T-cell (primary cell): ENCODE data around the gene COL18A1. TPM values are rescaled to one million over a fixed set of nuclear protein-coding genes. Genes with fewer than 3 reads are reported as not detected.
A peak's percentile ranks its signal among the peaks of the same experiment; 100 is the strongest.

Experiments used
- ATAC-seq, 4 experiments: fragments of 200-7000 bp in 3 of 4; fragments of 150-1000 bp in 1 of 4; cut with Tn5 transposase; replicated peaks in 1 of 4; 1 replicate in 3 of 4; 2 replicates in 1 of 4; pipeline ENCODE4 v1.10.0; 2021; ENCODE audit warnings: moderate library complexity in 3 of 4, mild to moderate bottlenecking in 2 of 4, moderate number of reproducible peaks in 1 of 4
- CTCF ChIA-PET, 2 donors: fragments of 300-600 bp; sonication (Branson Sonifier 250); formaldehyde crosslinking; loops; one replicate each; lab custom pipeline; 2022; ENCODE audit warnings: antibody characterized with exemption in 2 of 2; lab: Charles Lee
- POLR2A ChIA-PET, 2 donors: fragments of 300-600 bp; sonication (Branson Sonifier 250); formaldehyde crosslinking; loops; one replicate each; lab custom pipeline; 2022; ENCODE audit warnings: antibody characterized with exemption in 2 of 2; lab: Charles Lee
- DNase-seq, 35 experiments: peaks; one replicate each; pipeline versions ENCODE4 v3.0.0 to v3.0.0-alpha.2; 2013 to 2023
- H3K27ac ChIP-seq: one replicate; pipeline ENCODE4 v1.5.1; 2013; ENCODE audit warnings: low read length
- H3K27me3 ChIP-seq, 2 experiments: replicated peaks in 1 of 2; 1 replicate in 1 of 2; 2 replicates in 1 of 2; pipeline versions ENCODE4 v1.6.1 to v1.7.0; 2013; ENCODE audit warnings: low read length in 1 of 2, mixed read lengths in 1 of 2; ENCODE audit not compliant: control insufficient read depth in 2 of 2, insufficient read depth in 2 of 2; ENCODE audit errors: extremely low read depth in 1 of 2
- H3K36me3 ChIP-seq, 2 donors: 1 replicate in 1 of 2; 2 replicates in 1 of 2; pipeline versions ENCODE4 v1.6.1 to v1.7.0; 2013; ENCODE audit warnings: low read length in 1 of 2; ENCODE audit not compliant: control insufficient read depth in 2 of 2, insufficient read depth in 1 of 2; ENCODE audit errors: extremely low read depth in 1 of 2
- H3K4me1 ChIP-seq, 2 experiments: 1 replicate in 1 of 2; 2 replicates in 1 of 2; pipeline versions ENCODE4 v1.6.1 to v1.7.0; 2013; ENCODE audit warnings: low read length in 2 of 2, mixed read lengths in 1 of 2; ENCODE audit not compliant: insufficient read depth in 2 of 2, control insufficient read depth in 1 of 2; ENCODE audit errors: extremely low read depth in 1 of 2
- H3K4me3 ChIP-seq, 2 donors: 1 replicate in 1 of 2; 2 replicates in 1 of 2; pipeline versions ENCODE4 v1.5.1 to v1.7.0; 2013; ENCODE audit warnings: mild to moderate bottlenecking in 2 of 2, low read length in 1 of 2, moderate library complexity in 1 of 2; ENCODE audit not compliant: control insufficient read depth in 1 of 2; ENCODE audit errors: extremely low read depth in 1 of 2
- H3K9me3 ChIP-seq: 2 replicates; pipeline ENCODE4 v1.7.0; 2013
- H3K27ac Mint-ChIP-seq, 2 donors: one replicate each; pipeline ENCODE4 v1.8.0; 2020 to 2021; ENCODE audit warnings: mild to moderate bottlenecking in 2 of 2, mixed read lengths in 2 of 2
- H3K27me3 Mint-ChIP-seq, 2 donors: one replicate each; pipeline ENCODE4 v1.8.0; 2021 to 2022; ENCODE audit warnings: mixed read lengths in 2 of 2
- H3K36me3 Mint-ChIP-seq: one replicate; pipeline ENCODE4 v1.8.0; 2021; ENCODE audit warnings: mixed read lengths
- H3K4me1 Mint-ChIP-seq, 3 donors: one replicate each; pipeline ENCODE4 v1.8.0; 2020 to 2022; ENCODE audit warnings: mixed read lengths in 3 of 3, mild to moderate bottlenecking in 1 of 3
- H3K4me3 Mint-ChIP-seq, 3 donors: one replicate each; pipeline ENCODE4 v1.8.0; 2020 to 2022; ENCODE audit warnings: mild to moderate bottlenecking in 3 of 3, mixed read lengths in 3 of 3, moderate library complexity in 3 of 3
- H3K9me3 Mint-ChIP-seq, 3 donors: one replicate each; pipeline ENCODE4 v1.8.0; 2020 to 2022; ENCODE audit warnings: mixed read lengths in 3 of 3
- WGBS: methylation state at CpG from one replicate; pipeline ENCODE4 v1.1.5; 2013; ENCODE audit warnings: missing lambda C conversion rate; ENCODE audit not compliant: insufficient coverage; 5-methylcytosine and 5-hydroxymethylcytosine counted together
- total RNA-seq, 35 experiments: library from RNA in 6 of 35; stranded (reverse) in 6 of 35; fragments of 120-200 nt in 1 of 35; gene quantifications; one replicate each; pipeline versions ENCODE4 v1.2.1 to v1.2.4 and lab custom pipeline; 2013 to 2026

COL18A1 gene
- total RNA-seq, 5 donors from 2014 or later (not counting 1 experiment from before 2014, with no cell fraction given) = 7.2 to 53.8 (median 10.5) TPM

DNA sequence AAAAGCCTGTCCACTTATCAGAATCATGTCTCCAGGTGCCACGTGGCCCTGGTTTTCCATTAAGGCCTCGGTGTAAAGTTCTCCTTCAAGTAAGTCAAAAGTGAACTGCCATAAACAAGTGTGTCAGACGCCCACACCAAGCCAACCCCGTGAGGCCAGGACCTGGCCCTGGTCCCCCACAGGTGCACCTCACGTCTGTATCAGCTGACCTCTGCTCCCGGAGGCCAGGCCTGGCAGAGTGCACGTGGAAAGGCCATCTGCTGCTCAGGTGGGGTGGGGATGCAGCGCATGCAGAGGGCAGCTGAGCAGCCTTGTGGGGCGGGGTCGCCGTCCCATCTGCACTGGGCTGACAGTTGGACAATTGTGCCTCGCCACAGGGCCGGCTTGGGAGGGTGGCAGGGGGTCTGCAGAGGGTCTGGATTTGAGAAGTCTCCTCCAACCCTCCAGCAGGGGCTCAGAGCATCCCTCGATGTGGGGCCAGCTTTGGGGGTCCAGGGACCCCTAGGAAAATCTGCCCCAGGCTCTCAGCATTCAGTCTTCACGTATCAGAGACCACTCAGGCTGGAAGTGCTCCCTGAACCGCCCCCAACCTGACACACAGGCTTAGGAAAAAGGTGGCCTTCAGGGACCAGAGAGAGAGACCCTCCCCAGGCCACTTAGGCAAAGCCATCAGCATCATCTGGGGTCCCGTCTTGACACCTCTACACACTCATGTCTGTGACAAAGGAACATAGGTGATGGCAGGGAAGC, 134.3 kb downstream of the COL18A1 start:
- no peak overlapping the region for H3K4me3 Mint-ChIP-seq
- CTCF ChIA-PET = interaction anchor here in 1 of 2 donors (0.5 to 0.6 kb wide), 2 partner anchors 24 to 751 kb away, joined by 3 to 5 read pairs; no protein-coding TSS in a partner anchor
- H3K27ac Mint-ChIP-seq = no peak overlapping the region
- WGBS = 78% methylated on average over 6 of the region's 17 CpGs
- DNase-seq = no peak
- H3K4me3 ChIP-seq = no peak overlapping the region
- no peak for ATAC-seq
- no peaks in the 10 kb centered on the region for H3K36me3 ChIP-seq
- no peaks in the 10 kb centered on the region for H3K9me3 Mint-ChIP-seq
- no peak overlapping the region for H3K27ac ChIP-seq
- POLR2A ChIA-PET = interaction anchor here in 1 of 2 donors (0.7 kb wide), 1 partner anchor 316 kb away, joined by 3 read pairs; no protein-coding TSS in a partner anchor
- peaks cover 4 to 22% (median 19%) of the 10 kb centered on the region in 3 donors for H3K4me1 Mint-ChIP-seq
- H3K9me3 ChIP-seq = no peaks in the 10 kb centered on the region
- H3K36me3 Mint-ChIP-seq = peaks cover 3% of the 10 kb centered on the region
- H3K27me3 ChIP-seq = no peaks in the 10 kb centered on the region
- no peaks in the 10 kb centered on the region for H3K27me3 Mint-ChIP-seq
- peaks cover 13 to 24% of the 10 kb centered on the region in 2 experiments for H3K4me1 ChIP-seq

DNA sequence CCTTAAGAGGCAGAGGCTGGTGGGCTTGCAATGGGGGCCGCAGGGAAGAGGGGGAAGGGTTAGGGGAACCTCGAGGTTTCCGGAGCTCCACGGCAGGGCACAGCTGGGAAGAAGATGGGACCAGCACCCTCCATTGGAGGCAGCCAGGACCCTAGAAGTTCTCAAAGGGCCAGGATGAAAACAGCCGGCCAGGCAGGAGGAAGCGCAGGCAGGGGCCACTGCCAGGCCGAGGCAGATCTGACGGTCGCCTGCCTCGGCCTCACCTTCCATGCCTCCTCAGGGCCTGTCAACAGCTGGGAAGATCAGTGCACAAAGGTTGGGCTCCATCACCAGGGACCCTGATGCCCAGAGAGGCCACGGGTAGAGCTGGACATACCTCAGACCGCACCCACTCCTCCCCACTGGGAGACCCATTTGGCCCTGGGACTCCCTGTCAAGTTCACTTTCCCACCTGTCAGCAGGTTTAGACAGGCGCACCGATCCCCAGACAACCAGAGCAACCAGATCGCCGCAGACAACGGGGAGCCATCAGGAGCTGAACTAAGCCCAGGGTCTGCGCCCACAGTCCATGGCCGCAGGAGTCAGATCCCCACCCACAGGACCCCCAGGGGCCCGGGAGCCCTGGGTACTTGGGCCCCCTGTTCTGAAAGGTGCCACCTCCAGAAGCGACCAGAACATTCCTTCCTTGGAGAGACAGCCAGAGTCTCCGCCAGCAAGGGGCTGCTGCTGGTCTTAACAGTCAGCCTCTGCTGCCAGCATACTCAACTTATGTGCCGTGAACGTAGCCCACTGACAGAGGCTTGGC, 135.0 kb downstream of the COL18A1 start:
- Histone ChIP-seq H3K27me3 (no peaks in the 10 kb centered on the region), H3K36me3 (no peaks in the 10 kb centered on the region), H3K4me3 (no peak overlapping the region), H3K4me1 (peaks cover 13 to 24% of the 10 kb centered on the region in 2 experiments), H3K27ac (no peak overlapping the region), H3K9me3 (no peaks in the 10 kb centered on the region)
- ChIA-PET POLR2A (interaction anchor here in 1 of 2 donors (0.7 kb wide), 1 partner anchor 315 kb away, joined by 3 read pairs; no protein-coding TSS in a partner anchor), CTCF (interaction anchor here in 1 of 2 donors (0.6 kb wide), 1 partner anchor 24 kb away, joined by 3 read pairs; no protein-coding TSS in a partner anchor)
- H3K27me3 Mint-ChIP-seq = no peaks in the 10 kb centered on the region
- H3K36me3 Mint-ChIP-seq = peaks cover 3% of the 10 kb centered on the region
- ATAC-seq (no peak), DNase-seq (peak in 1 of 35 experiments; percentile 1)
- H3K4me1 Mint-ChIP-seq = peaks cover 4 to 19% (median 18%) of the 10 kb centered on the region in 3 donors
- H3K27ac Mint-ChIP-seq = no peak overlapping the region
- 89% methylated on average over 21 of the region's 24 CpGs for WGBS
- no peaks in the 10 kb centered on the region for H3K9me3 Mint-ChIP-seq
- peak overlapping the region; percentile 66 to 81 (median 77) for H3K4me3 Mint-ChIP-seq

DNA sequence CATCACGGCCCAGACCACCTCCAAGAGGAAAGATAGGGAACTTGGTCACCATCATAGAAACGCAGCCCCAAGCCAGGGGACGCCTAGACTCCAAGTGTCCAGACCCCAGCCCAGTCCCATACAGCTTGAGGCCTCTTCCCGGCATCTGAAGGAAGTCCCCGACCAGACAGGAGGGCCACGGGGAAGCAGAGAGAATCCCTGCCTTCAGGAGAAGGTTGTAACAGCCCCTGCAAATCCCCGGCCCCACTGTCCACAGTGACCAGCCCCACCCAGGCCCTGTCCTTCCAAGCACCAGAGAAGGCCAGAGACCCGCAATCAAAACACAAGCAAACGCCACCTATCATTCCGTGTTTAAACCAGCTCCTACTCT, 135.6 kb downstream of the COL18A1 start:
- Histone ChIP-seq H3K27me3 (no peaks in the 10 kb centered on the region), H3K4me3 (no peak overlapping the region), H3K36me3 (no peaks in the 10 kb centered on the region), H3K4me1 (peaks cover 13 to 24% of the 10 kb centered on the region in 2 experiments), H3K9me3 (no peaks in the 10 kb centered on the region), H3K27ac (no peak overlapping the region)
- CTCF ChIA-PET = no interaction called here
- no peaks in the 10 kb centered on the region for H3K9me3 Mint-ChIP-seq
- POLR2A ChIA-PET = no interaction called here
- H3K27ac Mint-ChIP-seq = peak overlapping the region; percentile 61 to 73
- no peak for ATAC-seq
- DNase-seq = peak in 2 of 35 experiments; percentile 2 to 4
- peak overlapping the region; percentile 66 to 81 (median 77) for H3K4me3 Mint-ChIP-seq
- peaks cover 4 to 16% (median 16%) of the 10 kb centered on the region in 3 donors for H3K4me1 Mint-ChIP-seq
- 82% methylated on average over 6 of the region's 10 CpGs for WGBS
- no peaks in the 10 kb centered on the region for H3K27me3 Mint-ChIP-seq
- peaks cover 3% of the 10 kb centered on the region for H3K36me3 Mint-ChIP-seq

DNA sequence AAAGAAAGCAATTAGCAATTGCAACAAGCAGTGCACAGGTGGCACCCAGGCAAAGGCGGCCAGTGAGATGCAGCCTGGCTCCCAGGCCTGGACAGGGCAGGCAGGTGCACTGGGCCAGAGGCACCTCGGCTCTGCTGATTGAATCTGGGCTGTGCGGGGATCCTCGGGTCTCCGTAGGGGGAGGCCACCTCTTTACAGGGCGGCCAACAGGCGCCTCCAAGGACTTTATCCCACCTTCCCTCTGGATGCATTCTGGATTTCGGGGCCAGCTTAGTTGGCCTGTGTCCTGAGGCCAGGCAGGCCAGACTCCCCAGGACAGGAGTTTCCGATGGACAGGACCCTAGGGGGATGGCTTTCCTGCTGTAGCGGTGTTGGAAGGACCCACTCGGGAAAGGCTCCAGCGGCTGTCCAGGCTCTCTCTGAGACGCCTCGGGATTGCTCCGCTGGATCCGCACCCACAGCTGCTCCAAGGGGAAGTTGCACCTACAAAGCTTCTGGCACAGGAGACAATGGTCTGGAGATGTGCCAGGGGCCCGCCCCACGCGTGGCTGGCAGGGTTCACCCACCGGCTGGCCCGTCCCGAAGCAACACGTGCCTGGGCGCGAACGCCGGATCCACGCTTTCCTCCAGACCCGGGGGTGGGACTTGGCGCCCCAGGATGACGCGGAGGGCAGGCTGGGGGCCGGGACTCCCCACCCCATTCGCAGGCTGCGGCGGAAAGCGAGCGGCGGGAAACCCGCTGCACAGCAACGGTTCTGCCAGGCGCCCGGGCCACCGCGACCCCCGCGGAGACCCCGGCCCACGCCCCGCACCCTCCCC, 136.5 kb downstream of the COL18A1 start:
- H3K27ac Mint-ChIP-seq = peak overlapping the region; percentile 61 to 73
- WGBS = 13% methylated on average over 38 of the region's 50 CpGs
- Histone ChIP-seq H3K4me3 (peak overlapping the region; percentile 44 to 75), H3K36me3 (no peaks in the 10 kb centered on the region), H3K27ac (peak overlapping the region; percentile 38), H3K27me3 (no peaks in the 10 kb centered on the region), H3K9me3 (no peaks in the 10 kb centered on the region), H3K4me1 (peaks cover 13 to 24% of the 10 kb centered on the region in 2 experiments)
- peaks cover 4 to 16% (median 14%) of the 10 kb centered on the region in 3 donors for H3K4me1 Mint-ChIP-seq
- DNase-seq (peak; percentile 39 to 84 (median 68)), ATAC-seq (peak; percentile 76 to 83 (median 79))
- no peaks in the 10 kb centered on the region for H3K27me3 Mint-ChIP-seq
- H3K36me3 Mint-ChIP-seq = no peaks in the 10 kb centered on the region
- ChIA-PET CTCF (no interaction called here), POLR2A (no interaction called here)
- no peaks in the 10 kb centered on the region for H3K9me3 Mint-ChIP-seq
- peak overlapping the region; percentile 66 to 81 (median 77) for H3K4me3 Mint-ChIP-seq

DNA sequence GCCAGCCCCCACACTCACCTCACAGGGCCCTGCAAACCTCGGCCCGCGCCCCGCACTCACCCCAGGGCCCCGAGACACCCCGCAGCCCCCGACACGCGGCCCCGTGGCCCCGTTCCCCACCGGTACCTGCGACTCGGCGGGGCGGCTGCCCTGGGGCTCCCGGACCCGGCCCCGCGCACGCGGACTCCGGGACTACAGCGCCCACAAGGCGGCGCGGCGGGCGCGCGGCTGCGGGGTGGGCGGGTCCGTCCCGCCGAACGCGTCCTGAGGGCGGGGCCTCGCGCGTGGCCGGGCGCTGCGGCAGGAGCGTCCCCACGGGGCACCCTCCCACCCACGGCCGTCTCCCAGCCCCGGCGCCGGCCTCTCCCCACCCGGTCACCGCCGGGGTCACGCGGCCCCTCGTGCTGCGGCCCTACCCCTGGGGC, 137.3 kb downstream of the COL18A1 start, which contains the start of gene SLC19A1:
Gene SLC19A1 (minus strand): TSS at position 199 of the 425 bp plus-strand sequence. CDS start 4,481 bp downstream, outside the sequence.
- POLR2A ChIA-PET = no interaction called here

More for the DNA sequence above, 137.3 kb downstream of the COL18A1 start, which contains the start of gene SLC19A1:
- Histone ChIP-seq H3K36me3 (no peaks in the 10 kb centered on the region), H3K9me3 (no peaks in the 10 kb centered on the region), H3K27ac (peak within 1 kb of the TSS; percentile 38), H3K4me1 (peaks cover 13 to 24% of the 10 kb centered on the region in 2 experiments), H3K4me3 (peak within 1 kb of the TSS; percentile 44 to 75), H3K27me3 (no peaks in the 10 kb centered on the region)
- peak within 1 kb of the TSS in 1 of 2 donors; percentile 73 for H3K27ac Mint-ChIP-seq
- WGBS = under 1% methylated on average over 52 of the region's 59 CpGs
- peaks cover 4 to 16% (median 16%) of the 10 kb centered on the region in 3 donors for H3K4me1 Mint-ChIP-seq
- H3K36me3 Mint-ChIP-seq = no peaks in the 10 kb centered on the region
- DNase-seq = peak in 34 of 35 experiments; percentile 34 to 87 (median 60)
- CTCF ChIA-PET = no interaction called here
- H3K4me3 Mint-ChIP-seq = peak within 1 kb of the TSS; percentile 66 to 77 (median 73)
- H3K9me3 Mint-ChIP-seq = no peaks in the 10 kb centered on the region
- no peaks in the 10 kb centered on the region for H3K27me3 Mint-ChIP-seq
- peak; percentile 87 to 91 (median 90) for ATAC-seq
